Neuronal stem cell (in vitro differentiated cells): Measurements from ENCODE around the gene DUSP10.

ENCODE experiments used
- DNase-seq: peaks from one replicate; pipeline ENCODE4 v3.0.0-alpha.2; 2013; ENCODE audit warnings: low spot score
- H2AFZ ChIP-seq: one replicate; pipeline ENCODE4 v1.6.1; 2013; ENCODE audit warnings: mild to moderate bottlenecking, low read length, inconsistent platforms
- H2AK5ac ChIP-seq: 2 replicates; pipeline ENCODE4 v1.6.1; 2013; ENCODE audit warnings: low read depth, mild to moderate bottlenecking, inconsistent platforms, low read length, moderate library complexity, mixed read lengths
- H2BK120ac ChIP-seq: 2 replicates; pipeline ENCODE4 v1.6.1; 2013; ENCODE audit warnings: low read depth, mild to moderate bottlenecking, inconsistent platforms, low read length, moderate library complexity, mixed read lengths
- H2BK12ac ChIP-seq: one replicate; pipeline ENCODE4 v1.6.1; 2013; ENCODE audit warnings: low read length, inconsistent platforms
- H2BK15ac ChIP-seq: 2 replicates; pipeline ENCODE4 v1.6.1; 2013; ENCODE audit warnings: mild to moderate bottlenecking, low read length, inconsistent platforms, mixed read lengths
- H2BK5ac ChIP-seq: one replicate; pipeline ENCODE4 v1.6.1; 2013; ENCODE audit warnings: inconsistent platforms, mild to moderate bottlenecking, low read length, moderate library complexity
- H3K14ac ChIP-seq: one replicate; pipeline ENCODE4 v1.6.1; 2013; ENCODE audit warnings: low read length, inconsistent platforms
- H3K18ac ChIP-seq: 2 replicates; pipeline ENCODE4 v1.6.1; 2013; ENCODE audit warnings: low read length, inconsistent platforms
- H3K23ac ChIP-seq: 2 replicates; pipeline ENCODE4 v1.6.1; 2013; ENCODE audit warnings: low read depth, mild to moderate bottlenecking, mixed read lengths, low read length, inconsistent platforms; ENCODE audit not compliant: poor library complexity
- H3K27ac ChIP-seq: replicated peaks from 3 replicates; pipeline ENCODE4 v1.5.1; 2013; ENCODE audit warnings: low read length, inconsistent platforms
- H3K27me3 ChIP-seq, 3 experiments: 2 replicates each; pipeline ENCODE4 v1.6.1; 2013; ENCODE audit warnings: low read length in 3 of 3, mild to moderate bottlenecking in 2 of 3, inconsistent platforms in 1 of 3, low read depth in 1 of 3, mixed read lengths in 1 of 3, moderate library complexity in 1 of 3; ENCODE audit not compliant: control insufficient read depth in 3 of 3, insufficient read depth in 3 of 3
- H3K36me3 ChIP-seq, 2 donors: replicated peaks in 1 of 2; 2 replicates each; pipeline ENCODE4 v1.6.1; 2013; ENCODE audit warnings: low read length in 2 of 2; ENCODE audit not compliant: control insufficient read depth in 2 of 2, insufficient read depth in 2 of 2
- H3K4ac ChIP-seq: 2 replicates; pipeline ENCODE4 v1.6.1; 2013; ENCODE audit warnings: inconsistent platforms, mild to moderate bottlenecking, low read length, moderate library complexity
- H3K4me1 ChIP-seq, 2 donors: 1 replicate in 1 of 2; 2 replicates in 1 of 2; pipeline ENCODE4 v1.6.1; 2013; ENCODE audit warnings: low read length in 2 of 2, low read depth in 1 of 2; ENCODE audit not compliant: control insufficient read depth in 2 of 2, insufficient read depth in 1 of 2
- H3K4me2 ChIP-seq: one replicate; pipeline ENCODE4 v1.6.1; 2013; ENCODE audit warnings: mild to moderate bottlenecking, low read length, inconsistent platforms; ENCODE audit not compliant: insufficient read depth, poor library complexity, severe bottlenecking
- H3K4me3 ChIP-seq, 2 donors: 2 replicates each; pipeline ENCODE4 v1.5.1; 2013; ENCODE audit warnings: low read length in 2 of 2, mild to moderate bottlenecking in 2 of 2, inconsistent platforms in 1 of 2, moderate library complexity in 1 of 2
- H3K79me1 ChIP-seq: one replicate; pipeline ENCODE4 v1.6.1; 2013; ENCODE audit warnings: low read depth, mild to moderate bottlenecking, inconsistent platforms, low read length, moderate library complexity
- H3K9ac ChIP-seq: one replicate; pipeline ENCODE4 v1.6.1; 2013; ENCODE audit warnings: mild to moderate bottlenecking, low read depth, low read length, inconsistent platforms; ENCODE audit not compliant: poor library complexity
- H3K9me3 ChIP-seq, 2 donors: replicated peaks in 1 of 2; 2 replicates each; pipeline versions ENCODE3 to v1.6.1; 2013; ENCODE audit warnings: low read length in 2 of 2, mild to moderate bottlenecking in 2 of 2, inconsistent platforms in 1 of 2, low read depth in 1 of 2, mixed read lengths in 1 of 2, moderate library complexity in 1 of 2; ENCODE audit not compliant: control insufficient read depth in 2 of 2, insufficient read depth in 1 of 2
- H4K8ac ChIP-seq: one replicate; pipeline ENCODE4 v1.6.1; 2013; ENCODE audit warnings: low read depth, mild to moderate bottlenecking, inconsistent platforms, low read length, moderate library complexity
- H4K91ac ChIP-seq: one replicate; pipeline ENCODE4 v1.6.1; 2013; ENCODE audit warnings: low read length, low read depth, mild to moderate bottlenecking, inconsistent platforms; ENCODE audit not compliant: poor library complexity
- WGBS, 2 donors: extraction: QIAGEN DNeasy Blood & Tissue Kit; methylation state at CpG; one replicate each; pipeline ENCODE4 v1.1.7; 2013; ENCODE audit warnings: missing lambda C conversion rate in 2 of 2, mixed read lengths in 1 of 2; ENCODE audit not compliant: insufficient read length in 2 of 2, insufficient replicate concordance in 1 of 2; ENCODE audit errors: extremely low coverage in 2 of 2; 5-methylcytosine and 5-hydroxymethylcytosine counted together

DUSP10 gene

DNA sequence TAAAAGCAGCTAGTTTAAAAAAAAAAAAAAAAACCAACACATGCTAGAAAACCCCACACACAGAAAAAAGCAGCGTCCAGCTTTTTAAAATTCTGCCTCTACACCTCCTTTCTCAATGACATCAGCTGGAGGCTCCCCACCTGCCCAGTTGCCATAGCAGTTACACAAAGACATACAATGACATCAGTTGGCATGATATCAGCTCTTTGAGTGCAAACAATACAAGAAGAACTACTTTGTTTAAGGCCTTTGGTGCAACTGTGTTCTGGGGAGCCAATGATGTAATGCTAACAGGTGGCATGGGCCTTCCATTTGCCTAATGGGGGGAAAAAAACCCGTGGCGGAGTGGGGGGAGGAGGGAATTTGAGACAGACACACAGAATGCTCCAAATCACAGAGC lies 32.9 kb downstream of the DUSP10 start:
- Histone ChIP-seq H3K79me1 (no peaks in the 10 kb centered on the region), H3K23ac (no peak overlapping the region), H3K18ac (no peak overlapping the region), H3K4me1 (peaks cover 7 to 9% of the 10 kb centered on the region in 2 donors), H3K4ac (no peak overlapping the region), H2BK120ac (no peak overlapping the region), H3K9me3 (no peaks in the 10 kb centered on the region), H2AK5ac (no peak overlapping the region), H2BK12ac (no peak overlapping the region), H2BK15ac (no peak overlapping the region), H4K91ac (no peak overlapping the region), H3K36me3 (no peaks in the 10 kb centered on the region), H3K27me3 (no peaks in the 10 kb centered on the region), H3K14ac (no peak overlapping the region), H2AFZ (no peak overlapping the region), H3K9ac (no peak overlapping the region), H3K4me2 (no peak overlapping the region), H4K8ac (no peak overlapping the region), H3K4me3 (no peak overlapping the region), H2BK5ac (no peak overlapping the region), H3K27ac (no peak overlapping the region)
- peak; percentile 40 for DNase-seq
- WGBS, 2 donors = no CpG with 5 or more reads among the region's 3 CpGs

DNA sequence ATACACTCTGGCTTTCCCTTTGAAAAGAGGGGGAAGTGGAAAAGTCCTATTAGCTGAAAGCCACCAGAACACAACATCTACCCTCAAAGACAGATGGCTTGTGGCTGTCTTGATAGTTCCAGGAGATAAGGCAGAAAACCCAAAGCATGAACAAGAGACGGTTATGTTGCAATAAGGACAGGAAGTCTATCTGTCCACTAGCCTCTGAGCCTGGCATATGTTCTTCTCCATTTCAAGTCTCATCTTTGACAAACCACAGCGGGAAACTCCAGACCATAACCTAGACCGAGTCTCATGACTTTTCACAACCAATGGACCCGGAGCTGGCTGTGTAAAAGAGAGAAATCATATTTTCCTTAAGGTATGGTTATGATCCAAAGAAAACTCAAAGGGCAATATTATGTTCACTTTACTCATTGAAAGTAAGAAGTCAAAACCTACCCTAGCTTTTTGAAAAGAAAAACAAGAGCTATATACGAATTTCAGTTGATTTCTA lies 33.8 kb downstream of the DUSP10 start:
- H2BK12ac ChIP-seq = no peak overlapping the region
- H3K4me2 ChIP-seq = no peak overlapping the region
- no peaks in the 10 kb centered on the region for H3K9me3 ChIP-seq
- no peak overlapping the region for H4K91ac ChIP-seq
- H3K27ac ChIP-seq = no peak overlapping the region
- H3K4me3 ChIP-seq = no peak overlapping the region
- H2BK15ac ChIP-seq = no peak overlapping the region
- peaks cover 7 to 9% of the 10 kb centered on the region in 2 donors for H3K4me1 ChIP-seq
- no peak overlapping the region for H2AFZ ChIP-seq
- H3K4ac ChIP-seq = no peak overlapping the region
- no CpG with 5 or more reads among the region's 5 CpGs for WGBS, 2 donors
- H3K14ac ChIP-seq = no peak overlapping the region
- no peaks in the 10 kb centered on the region for H3K27me3 ChIP-seq
- no peak overlapping the region for H3K23ac ChIP-seq
- DNase-seq = no peak
- no peak overlapping the region for H2BK5ac ChIP-seq
- H3K36me3 ChIP-seq = no peaks in the 10 kb centered on the region
- H3K9ac ChIP-seq = no peak overlapping the region
- H2AK5ac ChIP-seq = no peak overlapping the region
- no peak overlapping the region for H2BK120ac ChIP-seq
- no peak overlapping the region for H4K8ac ChIP-seq
- no peak overlapping the region for H3K18ac ChIP-seq
- no peaks in the 10 kb centered on the region for H3K79me1 ChIP-seq

DNA sequence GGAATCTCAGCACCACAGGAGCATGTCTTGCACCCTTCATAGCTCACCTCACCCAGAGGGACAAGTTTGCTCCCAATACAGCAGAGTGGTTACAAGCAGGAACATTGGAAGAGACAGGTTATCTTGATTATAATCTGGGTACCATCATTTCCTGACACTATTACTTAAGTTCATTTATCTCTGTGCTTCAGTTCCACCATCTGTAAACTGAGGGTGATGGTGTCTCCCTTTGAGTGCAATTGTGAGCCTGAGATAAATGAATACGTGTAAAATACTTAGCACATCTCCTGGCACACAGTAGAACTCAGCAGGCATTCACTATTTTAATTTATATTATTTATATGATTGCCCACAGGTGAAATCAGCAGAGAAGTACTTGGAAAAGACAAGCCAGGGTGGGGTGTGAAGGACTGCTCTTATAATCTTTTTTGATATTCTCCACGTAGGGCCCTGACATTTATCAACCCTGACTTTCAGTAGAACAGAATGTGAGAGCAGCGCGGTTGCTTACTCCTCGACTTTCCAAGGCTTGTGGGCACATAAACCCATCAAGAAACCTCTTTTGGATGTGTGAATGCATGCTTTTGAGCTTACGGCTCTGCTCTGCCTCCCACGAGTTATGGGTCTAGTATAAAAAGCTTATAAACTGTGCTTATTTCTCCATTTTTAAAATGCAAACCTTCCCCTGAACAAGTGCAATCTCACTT lies 34.9 kb downstream of the DUSP10 start:
- Histone ChIP-seq H2BK5ac (no peak overlapping the region), H3K4me2 (no peak overlapping the region), H3K23ac (no peak overlapping the region), H2AK5ac (no peak overlapping the region), H3K79me1 (no peaks in the 10 kb centered on the region), H3K4me1 (peaks cover 7 to 9% of the 10 kb centered on the region in 2 donors), H3K14ac (peak overlapping the region; percentile 31), H2BK15ac (no peak overlapping the region), H2BK120ac (no peak overlapping the region), H4K8ac (no peak overlapping the region), H3K36me3 (no peaks in the 10 kb centered on the region), H3K4ac (no peak overlapping the region), H3K18ac (no peak overlapping the region), H2BK12ac (no peak overlapping the region), H3K4me3 (no peak overlapping the region), H3K27me3 (no peaks in the 10 kb centered on the region), H4K91ac (no peak overlapping the region), H3K9ac (no peak overlapping the region), H3K27ac (no peak overlapping the region), H2AFZ (no peak overlapping the region), H3K9me3 (no peaks in the 10 kb centered on the region)
- no peak for DNase-seq
- WGBS, 2 donors = no CpG with 5 or more reads among the region's 7 CpGs

DNA sequence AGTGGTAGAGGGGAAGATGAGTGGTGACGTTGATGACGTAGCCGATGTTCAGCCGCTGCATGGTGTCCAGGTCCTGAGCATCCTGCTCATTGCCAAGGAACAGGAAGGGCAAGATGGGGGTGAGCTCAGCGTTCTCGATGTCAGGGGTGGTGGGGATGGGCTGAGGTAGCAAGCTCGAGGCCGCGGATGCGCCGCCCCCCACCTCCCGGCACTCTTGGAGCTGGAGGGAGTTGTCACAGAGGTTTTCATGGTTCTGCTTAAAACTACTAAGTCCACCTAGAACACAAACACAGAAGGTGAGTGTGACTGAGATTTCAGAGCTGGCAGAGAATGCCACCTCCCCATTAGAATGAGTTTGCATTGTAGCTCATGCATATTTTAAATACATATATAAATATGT lies 35.7 kb downstream of the DUSP10 start:
- no peak overlapping the region for H2BK12ac ChIP-seq
- no peaks in the 10 kb centered on the region for H3K27me3 ChIP-seq
- no peak overlapping the region for H2BK5ac ChIP-seq
- H3K4ac ChIP-seq = no peak overlapping the region
- no peak overlapping the region for H4K91ac ChIP-seq
- H4K8ac ChIP-seq = no peak overlapping the region
- H2AK5ac ChIP-seq = no peak overlapping the region
- no peaks in the 10 kb centered on the region for H3K79me1 ChIP-seq
- H2BK120ac ChIP-seq = no peak overlapping the region
- H3K18ac ChIP-seq = peak overlapping the region; percentile 78
- H3K36me3 ChIP-seq = no peaks in the 10 kb centered on the region
- H3K14ac ChIP-seq = peak overlapping the region; percentile 39
- DNase-seq = no peak
- WGBS, 2 donors = no CpG with 5 or more reads among the region's 12 CpGs
- H2AFZ ChIP-seq = no peak overlapping the region
- H3K4me3 ChIP-seq = no peak overlapping the region
- peaks cover 7 to 9% of the 10 kb centered on the region in 2 donors for H3K4me1 ChIP-seq
- no peak overlapping the region for H3K4me2 ChIP-seq
- no peak overlapping the region for H3K9ac ChIP-seq
- no peaks in the 10 kb centered on the region for H3K9me3 ChIP-seq
- peak overlapping the region; percentile 34 for H3K23ac ChIP-seq
- H2BK15ac ChIP-seq = no peak overlapping the region
- H3K27ac ChIP-seq = no peak overlapping the region
